C4-2B (cell line): ENCODE results near the gene DCLK1.

Experiments
- ZFX ChIP-seq: fragments of 450-650 bp; IDR thresholded peaks from 2 replicates; pipeline ENCODE4 v1.6.1; 2017
- TF ChIP-seq, protein P1 (sequence below): fragments of 450-650 bp; conservative IDR thresholded peaks from 2 replicates; pipeline ENCODE4 v1.5.1; 2017; ENCODE audit warnings: mild to moderate bottlenecking

- TF ChIP-seq, protein P1, sequence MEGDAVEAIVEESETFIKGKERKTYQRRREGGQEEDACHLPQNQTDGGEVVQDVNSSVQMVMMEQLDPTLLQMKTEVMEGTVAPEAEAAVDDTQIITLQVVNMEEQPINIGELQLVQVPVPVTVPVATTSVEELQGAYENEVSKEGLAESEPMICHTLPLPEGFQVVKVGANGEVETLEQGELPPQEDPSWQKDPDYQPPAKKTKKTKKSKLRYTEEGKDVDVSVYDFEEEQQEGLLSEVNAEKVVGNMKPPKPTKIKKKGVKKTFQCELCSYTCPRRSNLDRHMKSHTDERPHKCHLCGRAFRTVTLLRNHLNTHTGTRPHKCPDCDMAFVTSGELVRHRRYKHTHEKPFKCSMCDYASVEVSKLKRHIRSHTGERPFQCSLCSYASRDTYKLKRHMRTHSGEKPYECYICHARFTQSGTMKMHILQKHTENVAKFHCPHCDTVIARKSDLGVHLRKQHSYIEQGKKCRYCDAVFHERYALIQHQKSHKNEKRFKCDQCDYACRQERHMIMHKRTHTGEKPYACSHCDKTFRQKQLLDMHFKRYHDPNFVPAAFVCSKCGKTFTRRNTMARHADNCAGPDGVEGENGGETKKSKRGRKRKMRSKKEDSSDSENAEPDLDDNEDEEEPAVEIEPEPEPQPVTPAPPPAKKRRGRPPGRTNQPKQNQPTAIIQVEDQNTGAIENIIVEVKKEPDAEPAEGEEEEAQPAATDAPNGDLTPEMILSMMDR: no peak
- TF ChIP-seq ZFX: no peak
These were observed 279.8 kb downstream of the DCLK1 start for GRCh38 chr13:35851356-35851755.
